Measurements from ENCODE around the gene SART1. TPM values are rescaled to one million over a fixed set of nuclear protein-coding genes. Genes with fewer than 3 reads are reported as not detected.

SART1 gene
- total and polyA plus RNA-seq, 12 donors, result 16.9 to 351 (median 31.6) TPM

GRCh38 chr11:65981972-65982823, 20.7 kb downstream of the SART1 start:
- peaks cover 0 to 23% of the 10 kb centered on the region in 2 donors for H3K36me3 ChIP-seq (replicated peaks in 1 of 2)
- DNase-seq, result no peak
- H3K4me1 ChIP-seq (replicated peaks in 1 of 2), result no peaks in the 10 kb centered on the region
- H3K27ac ChIP-seq, result no peak overlapping the region
- intact Hi-C loops (cut with DNase I), result loop anchor here (5.0 to 10.0 kb wide), 2 partner anchors 100 to 257 kb away; partner anchors contain the start of gene RNASEH2C (in 1 of the 2)
- H3K4me3 ChIP-seq, result no peak overlapping the region
- 61 to 79% (median 75%) methylated on average over 6 to 16 of the region's 16 CpGs for WGBS, 4 donors
- no peaks in the 10 kb centered on the region for H3K9me3 ChIP-seq (replicated peaks in 1 of 3)
- no peaks in the 10 kb centered on the region for H3K27me3 ChIP-seq
- TF ChIP-seq CTCF (IDR thresholded peaks at IDR 0.05) (no peak), POLR2A (IDR thresholded peaks at IDR 0.05) (no peak)

- no peak for DNase-seq
- intact Hi-C loops (cut with DNase I), result loop anchor here (5.0 to 10.0 kb wide), 2 partner anchors 101 to 258 kb away; partner anchors contain the start of gene RNASEH2C (in 1 of the 2)
- WGBS, 4 donors, result 81 to 85% (median 83%) methylated on average over 14 to 22 of the region's 22 CpGs
- H3K9me3 ChIP-seq (replicated peaks in 1 of 3), result no peaks in the 10 kb centered on the region
- no peaks in the 10 kb centered on the region for H3K27me3 ChIP-seq
- peaks cover 0 to 15% of the 10 kb centered on the region in 2 donors for H3K36me3 ChIP-seq (replicated peaks in 1 of 2)
- H3K4me3 ChIP-seq, result no peak overlapping the region
- TF ChIP-seq CTCF (IDR thresholded peaks at IDR 0.05), result no peak
- no peak for TF ChIP-seq POLR2A (IDR thresholded peaks at IDR 0.05)
- H3K4me1 ChIP-seq (replicated peaks in 1 of 2), result no peaks in the 10 kb centered on the region
- H3K27ac ChIP-seq, result no peak overlapping the region
Observed at GRCh38 chr11:65982824-65983588, 21.5 kb downstream of the SART1 start.

GRCh38 chr11:65983589-65983987, 22.1 kb downstream of the SART1 start:
- TF ChIP-seq POLR2A (IDR thresholded peaks at IDR 0.05) (no peak), CTCF (IDR thresholded peaks at IDR 0.05) (no peak)
- intact Hi-C loops (cut with DNase I), result loop anchor here (5.0 to 10.0 kb wide), 2 partner anchors 101 to 259 kb away; partner anchors contain the start of gene RNASEH2C (in 1 of the 2)
- no peak overlapping the region for H3K4me3 ChIP-seq
- H3K36me3 ChIP-seq (replicated peaks in 1 of 2), result peaks cover 0 to 9% of the 10 kb centered on the region in 2 donors
- no peaks in the 10 kb centered on the region for H3K4me1 ChIP-seq (replicated peaks in 1 of 2)
- no peak overlapping the region for H3K27ac ChIP-seq
- H3K27me3 ChIP-seq, result no peaks in the 10 kb centered on the region
- 76 to 81% methylated on average over 5 of the region's 5 CpGs; no CpG with 5 or more reads in 2 of the 4 donors for WGBS, 4 donors
- H3K9me3 ChIP-seq (replicated peaks in 1 of 3), result no peaks in the 10 kb centered on the region
- DNase-seq, result no peak

- no peak for DNase-seq
- no peaks in the 10 kb centered on the region for H3K36me3 ChIP-seq (replicated peaks in 1 of 2)
- 66 to 85% (median 84%) methylated on average over 8 to 9 of the region's 9 CpGs for WGBS, 4 donors
- H3K4me1 ChIP-seq (replicated peaks in 1 of 2), result no peaks in the 10 kb centered on the region
- H3K9me3 ChIP-seq (replicated peaks in 1 of 3), result no peaks in the 10 kb centered on the region
- intact Hi-C loops (cut with DNase I), result loop anchor here in 1 of 2 donors (10.0 kb wide), 1 partner anchor 263 kb away; the partner anchor contains the start of gene RNASEH2C
- H3K27ac ChIP-seq, result no peak overlapping the region
- no peak overlapping the region for H3K4me3 ChIP-seq
- H3K27me3 ChIP-seq, result no peaks in the 10 kb centered on the region
- no peak for TF ChIP-seq POLR2A (IDR thresholded peaks at IDR 0.05)
- TF ChIP-seq CTCF (IDR thresholded peaks at IDR 0.05), result no peak
Observed at GRCh38 chr11:65987336-65987735, 25.8 kb downstream of the SART1 start.

Measured in adrenal gland (tissue), 12 donors.